Activated naive CD4-positive, alpha-beta T cell treated with anti-CD3 and anti-CD28 coated beads, Interleukin-2, amount 50 U/mL, for 24 hours (primary cell): ENCODE measurements around the gene ITLN2.
"Not testable (repeated sequence)": the region's sequence is repeated elsewhere in the genome, so short reads cannot be mapped to it uniquely, and the experiment has no call there.

ENCODE experiments used
- H3K27ac Mint-ChIP-seq: one replicate; pipeline ENCODE4 v1.8.0; 2021; ENCODE audit warnings: mild to moderate bottlenecking, mixed read lengths
- H3K27me3 Mint-ChIP-seq: one replicate; pipeline ENCODE4 v1.8.0; 2021; ENCODE audit warnings: mixed read lengths
- H3K36me3 Mint-ChIP-seq: one replicate; pipeline ENCODE4 v1.8.0; 2021; ENCODE audit warnings: mixed read lengths
- H3K4me1 Mint-ChIP-seq: one replicate; pipeline ENCODE4 v1.8.0; 2021; ENCODE audit warnings: mixed read lengths
- H3K4me3 Mint-ChIP-seq: one replicate; pipeline ENCODE4 v1.8.0; 2021; ENCODE audit warnings: mild to moderate bottlenecking, mixed read lengths
- H3K9me3 Mint-ChIP-seq: one replicate; pipeline ENCODE4 v1.8.0; 2021; ENCODE audit warnings: mixed read lengths

ITLN2 gene

DNA sequence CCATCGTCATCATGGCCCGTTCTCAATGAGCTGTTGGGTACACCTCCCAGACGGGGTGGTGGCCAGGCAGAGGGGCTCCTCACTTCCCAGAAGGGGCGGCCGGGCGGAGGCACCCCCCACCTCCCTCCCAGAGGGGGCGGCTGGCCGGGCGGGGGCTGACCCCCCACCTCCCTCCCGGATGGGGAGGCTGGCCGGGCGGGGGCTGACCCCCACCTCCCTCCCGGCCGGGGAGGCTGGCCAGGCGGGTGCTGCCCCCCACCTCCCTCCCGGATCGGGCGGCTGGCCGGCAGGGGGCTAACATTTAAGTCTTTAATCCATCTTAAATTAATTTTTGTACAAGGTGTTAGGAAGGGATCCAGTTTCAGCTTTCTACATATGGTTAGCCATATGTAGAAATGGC, 17.9 kb downstream of the ITLN2 start:
- not testable (repeated sequence) for H3K36me3 Mint-ChIP-seq, H3K9me3 Mint-ChIP-seq, H3K4me3 Mint-ChIP-seq, H3K27me3 Mint-ChIP-seq, H3K27ac Mint-ChIP-seq, H3K4me1 Mint-ChIP-seq

DNA sequence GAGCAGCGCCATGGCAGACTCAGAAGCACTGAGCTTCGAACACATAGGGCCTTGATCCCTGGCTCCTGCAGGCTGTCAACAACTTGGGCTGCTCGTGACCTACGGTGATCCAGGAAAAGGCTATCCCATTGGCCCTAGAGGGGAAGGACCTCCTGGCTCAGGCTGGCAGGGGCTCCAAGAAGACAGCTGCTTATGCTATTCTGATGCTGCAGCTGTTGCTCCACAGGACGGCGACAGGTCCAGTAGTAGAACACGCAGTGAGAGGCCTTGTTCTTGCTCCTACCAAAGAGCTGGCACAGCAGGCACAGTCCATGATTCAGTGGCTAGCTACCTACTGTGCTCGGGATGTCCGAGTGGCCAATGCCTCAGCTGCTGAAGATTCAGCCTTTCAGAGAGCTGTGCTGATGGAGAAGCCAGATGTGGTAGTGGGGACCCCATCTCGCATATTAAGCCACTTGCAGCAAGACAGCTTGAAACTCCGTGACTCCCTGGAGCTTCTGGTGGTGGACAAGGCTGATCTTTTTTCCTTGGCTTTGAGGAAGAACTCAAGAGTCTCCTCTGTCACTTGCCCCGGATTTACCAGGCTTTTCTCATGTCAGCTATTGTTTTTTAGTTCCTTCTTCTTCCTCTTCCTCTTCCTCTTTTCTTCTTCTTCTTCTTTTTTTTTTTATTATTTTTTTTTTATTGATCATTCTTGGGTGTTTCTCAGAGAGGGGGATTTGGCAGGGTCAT, 18.9 kb downstream of the ITLN2 start:
- Mint-ChIP-seq H3K36me3 (no peaks in the 10 kb centered on the region), H3K9me3 (no peaks in the 10 kb centered on the region), H3K27me3 (no peaks in the 10 kb centered on the region), H3K4me1 (no peaks in the 10 kb centered on the region), H3K4me3 (no peak overlapping the region), H3K27ac (no peak overlapping the region)

DNA sequence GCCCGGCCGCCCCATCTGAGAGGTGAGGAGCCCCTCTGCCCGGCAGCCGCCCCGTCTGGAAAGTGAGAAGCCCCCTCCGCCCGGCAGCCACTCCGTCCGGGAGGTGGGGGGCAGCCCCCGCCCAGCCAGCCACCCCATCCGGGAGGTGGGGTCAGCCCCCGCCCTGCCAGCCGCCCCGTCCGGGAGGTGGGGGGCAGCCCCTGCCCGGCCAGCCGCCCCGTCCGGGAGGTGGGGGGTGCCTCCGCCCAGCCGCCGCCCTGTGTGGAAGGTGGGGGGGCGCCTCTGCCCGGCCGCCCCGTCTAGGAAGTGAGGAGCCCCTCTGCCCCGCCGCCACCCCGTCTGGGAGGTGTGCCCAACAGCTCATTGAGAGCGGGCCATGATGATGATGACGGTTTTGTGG, 21.3 kb downstream of the ITLN2 start:
- not testable (repeated sequence) for H3K27ac Mint-ChIP-seq

DNA sequence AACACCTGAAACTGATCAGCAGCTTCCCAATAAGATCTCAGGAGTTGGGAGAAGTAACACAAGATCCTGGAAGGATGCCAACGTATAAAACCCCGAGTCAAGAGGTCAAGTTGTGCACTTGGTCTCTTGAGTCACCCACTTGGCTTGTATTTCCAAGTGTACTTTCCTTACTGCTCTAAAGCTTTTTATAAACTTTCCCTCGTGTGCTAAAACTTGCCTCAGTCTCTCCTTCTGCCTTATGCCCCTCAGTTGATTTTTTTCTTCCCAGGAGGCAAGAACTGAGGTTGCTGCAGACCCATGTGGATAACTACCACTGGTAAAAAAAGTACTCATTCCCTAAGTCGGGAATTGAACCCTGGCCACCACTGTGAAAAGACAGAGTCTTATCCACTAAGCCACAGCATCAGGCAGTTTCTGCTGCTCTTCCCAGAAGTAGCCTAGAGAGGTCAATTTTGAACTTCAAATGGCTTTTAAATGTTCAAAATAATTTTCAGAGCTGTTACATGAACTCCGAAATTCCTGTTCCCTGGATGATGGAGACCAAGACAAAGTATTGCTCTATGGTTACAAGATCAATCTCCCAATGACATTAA, 28.9 kb downstream of the ITLN2 start:
- Mint-ChIP-seq H3K4me1 (no peaks in the 10 kb centered on the region), H3K4me3 (no peak overlapping the region), H3K36me3 (peaks cover 2% of the 10 kb centered on the region), H3K9me3 (peaks cover 4% of the 10 kb centered on the region), H3K27me3 (no peaks in the 10 kb centered on the region), H3K27ac (no peak overlapping the region)

More for the DNA sequence above, 21.3 kb downstream of the ITLN2 start:
- H3K4me1 Mint-ChIP-seq, H3K36me3 Mint-ChIP-seq, H3K27me3 Mint-ChIP-seq, H3K9me3 Mint-ChIP-seq, H3K4me3 Mint-ChIP-seq: not testable (repeated sequence)

DNA sequence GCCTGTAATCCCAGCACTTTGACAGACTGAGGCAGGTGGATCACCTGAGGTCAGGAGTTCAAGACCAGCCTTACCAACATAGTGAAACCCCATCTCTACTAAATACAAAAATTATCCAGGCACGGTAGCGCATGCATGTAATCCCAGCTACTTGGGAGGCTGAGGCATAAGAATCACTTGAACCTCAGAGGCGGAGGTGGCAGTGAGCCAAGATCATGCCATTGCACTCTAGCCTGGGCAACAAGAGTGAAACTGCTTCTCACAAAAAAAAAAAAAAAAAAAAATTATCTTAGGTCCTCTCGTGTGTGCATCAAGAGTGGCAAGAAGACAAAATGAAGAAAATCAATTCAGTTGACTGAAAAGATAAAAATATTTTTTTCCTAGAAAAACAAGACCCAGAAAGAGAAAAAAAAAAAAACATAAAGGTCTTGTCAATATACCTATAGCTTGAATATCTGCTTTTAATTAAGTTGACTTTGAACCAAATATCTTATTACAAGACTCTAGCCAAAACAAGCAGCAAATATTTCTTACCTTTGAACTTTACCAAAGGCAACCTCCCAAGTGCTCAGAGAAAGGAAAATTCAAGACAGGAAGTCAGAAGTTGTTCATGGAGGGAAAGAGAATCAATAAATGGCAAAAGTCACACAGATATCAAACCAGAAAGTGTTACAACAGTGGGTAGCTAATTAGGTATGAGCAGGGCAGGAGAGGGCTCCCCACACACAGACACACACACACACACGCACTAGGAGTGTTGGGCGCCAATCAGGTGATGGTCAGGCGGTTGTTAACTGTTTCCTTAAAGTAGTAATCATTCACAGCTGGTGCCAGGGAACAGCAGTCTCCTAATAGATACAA, 29.6 kb downstream of the ITLN2 start:
- Mint-ChIP-seq H3K4me3 (no peak overlapping the region), H3K27me3 (no peaks in the 10 kb centered on the region), H3K4me1 (no peaks in the 10 kb centered on the region), H3K9me3 (peaks cover 4% of the 10 kb centered on the region), H3K36me3 (peaks cover 2% of the 10 kb centered on the region), H3K27ac (peak overlapping the region; percentile 47)

DNA sequence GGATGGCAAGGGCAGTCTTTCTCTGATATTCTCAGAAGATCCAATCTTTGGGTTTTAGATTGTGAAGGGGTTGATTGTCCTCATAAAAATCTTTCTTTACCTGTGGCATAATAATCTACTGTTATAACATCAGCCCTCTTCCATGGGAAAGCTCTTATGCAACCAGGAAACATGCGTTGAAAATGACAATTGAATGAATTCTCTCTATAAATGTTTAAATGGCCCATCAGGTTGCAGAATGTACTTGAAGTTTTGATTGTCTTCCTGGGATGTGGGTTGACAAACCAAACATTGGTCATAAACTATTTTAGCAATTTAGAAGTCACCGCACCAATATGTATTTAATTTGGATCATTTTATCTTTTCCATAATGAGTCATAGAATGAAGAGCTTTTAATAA, 37.9 kb downstream of the ITLN2 start:
- no peak overlapping the region for H3K27ac Mint-ChIP-seq
- H3K4me3 Mint-ChIP-seq = no peak overlapping the region
- no peaks in the 10 kb centered on the region for H3K4me1 Mint-ChIP-seq
- no peaks in the 10 kb centered on the region for H3K27me3 Mint-ChIP-seq
- H3K36me3 Mint-ChIP-seq = no peaks in the 10 kb centered on the region
- no peaks in the 10 kb centered on the region for H3K9me3 Mint-ChIP-seq

DNA sequence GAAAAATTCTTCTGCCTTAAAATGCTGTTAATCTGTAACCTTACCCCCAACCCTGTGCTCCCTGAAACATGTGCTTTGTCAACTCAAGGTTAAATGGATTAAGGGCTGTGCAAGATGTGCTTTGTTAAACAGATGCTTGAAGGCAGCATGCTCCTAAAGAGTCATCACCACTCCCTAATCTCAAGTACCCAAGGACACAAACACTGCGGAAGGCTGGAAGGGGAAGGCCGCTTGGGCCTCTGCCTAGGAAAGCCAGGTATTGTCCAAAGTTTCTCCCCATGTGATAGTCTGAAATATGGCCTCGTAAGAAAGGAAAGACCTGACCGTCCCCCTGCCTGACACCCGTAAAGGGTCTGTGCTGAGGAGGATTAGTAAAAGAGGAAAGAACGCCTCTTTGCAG, 41.4 kb downstream of the ITLN2 start:
- H3K27me3 Mint-ChIP-seq, H3K4me1 Mint-ChIP-seq, H3K36me3 Mint-ChIP-seq, H3K4me3 Mint-ChIP-seq, H3K27ac Mint-ChIP-seq, H3K9me3 Mint-ChIP-seq: not testable (repeated sequence)

DNA sequence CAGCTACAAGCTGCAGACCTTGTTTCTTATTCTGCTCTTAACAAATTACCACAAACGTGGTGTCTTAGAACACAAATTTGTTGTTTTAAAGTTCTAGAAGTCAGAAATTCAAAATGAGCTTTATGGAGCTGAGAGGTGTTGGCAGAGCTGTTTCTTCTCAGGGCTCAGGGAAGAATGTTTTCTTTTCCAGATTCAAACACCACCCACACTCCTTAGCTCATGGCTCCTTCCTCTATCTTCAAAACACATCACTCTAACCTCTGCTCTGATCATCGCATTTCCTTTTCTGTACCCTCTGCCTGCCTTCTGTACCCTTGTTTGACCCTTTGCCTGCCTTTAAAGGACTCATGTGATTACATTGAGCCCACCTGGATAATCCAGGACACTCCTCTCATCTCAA, 42.7 kb downstream of the ITLN2 start:
- no peak overlapping the region for H3K27ac Mint-ChIP-seq
- H3K36me3 Mint-ChIP-seq = no peaks in the 10 kb centered on the region
- no peak overlapping the region for H3K4me3 Mint-ChIP-seq
- no peaks in the 10 kb centered on the region for H3K4me1 Mint-ChIP-seq
- no peaks in the 10 kb centered on the region for H3K27me3 Mint-ChIP-seq
- no peaks in the 10 kb centered on the region for H3K9me3 Mint-ChIP-seq

DNA sequence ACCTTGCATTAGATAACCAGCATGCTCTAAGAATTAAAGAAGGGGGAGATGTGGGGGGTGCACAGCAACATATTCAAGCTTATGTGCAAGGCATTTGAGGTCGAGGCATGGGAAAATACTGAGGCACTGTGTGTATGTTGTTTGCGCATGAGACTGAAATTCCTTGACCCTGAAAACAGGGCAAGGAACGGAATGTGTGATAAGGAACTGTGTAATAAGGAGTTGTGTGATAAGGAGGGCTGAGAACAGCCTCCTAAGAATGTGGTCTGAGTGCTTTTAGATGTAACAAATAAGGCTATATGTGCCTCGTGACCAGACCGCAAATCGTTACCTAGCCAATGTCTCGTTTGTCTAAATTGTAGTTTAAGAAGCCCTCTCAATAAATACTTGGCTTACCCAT, 43.2 kb downstream of the ITLN2 start:
- Mint-ChIP-seq H3K4me1 (no peaks in the 10 kb centered on the region), H3K27me3 (no peaks in the 10 kb centered on the region), H3K36me3 (no peaks in the 10 kb centered on the region), H3K27ac (no peak overlapping the region), H3K9me3 (no peaks in the 10 kb centered on the region), H3K4me3 (no peak overlapping the region)

DNA sequence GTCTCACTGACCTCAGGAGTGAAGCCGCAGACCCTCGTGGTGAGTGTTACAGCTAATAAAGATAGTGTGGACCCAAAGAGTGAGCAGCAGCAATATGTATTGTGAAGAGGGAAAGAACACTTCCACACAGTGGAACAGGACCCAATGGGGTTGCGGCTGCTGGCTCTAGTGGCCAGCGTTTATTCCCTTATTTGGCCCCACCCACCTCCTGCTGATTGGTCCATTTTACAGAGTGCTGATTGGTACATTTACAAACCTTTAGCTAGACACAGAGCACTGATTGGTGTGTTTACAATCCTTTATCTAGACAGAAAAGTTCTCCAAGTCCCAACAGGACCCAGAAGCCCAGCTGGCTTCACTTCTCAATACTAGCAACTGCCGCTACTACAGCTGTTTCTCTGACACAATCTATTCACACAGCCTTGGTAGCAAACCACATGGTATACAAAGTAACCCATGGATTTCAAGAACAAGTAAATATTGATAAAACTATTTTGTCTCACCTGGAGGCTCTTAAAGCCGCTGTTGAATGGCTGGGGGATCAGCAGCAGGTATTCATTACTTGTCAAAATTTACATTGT, 44.3 kb downstream of the ITLN2 start:
- Mint-ChIP-seq H3K4me3 (no peak overlapping the region), H3K36me3 (no peaks in the 10 kb centered on the region), H3K27ac (no peak overlapping the region), H3K27me3 (no peaks in the 10 kb centered on the region), H3K9me3 (no peaks in the 10 kb centered on the region), H3K4me1 (no peaks in the 10 kb centered on the region)

DNA sequence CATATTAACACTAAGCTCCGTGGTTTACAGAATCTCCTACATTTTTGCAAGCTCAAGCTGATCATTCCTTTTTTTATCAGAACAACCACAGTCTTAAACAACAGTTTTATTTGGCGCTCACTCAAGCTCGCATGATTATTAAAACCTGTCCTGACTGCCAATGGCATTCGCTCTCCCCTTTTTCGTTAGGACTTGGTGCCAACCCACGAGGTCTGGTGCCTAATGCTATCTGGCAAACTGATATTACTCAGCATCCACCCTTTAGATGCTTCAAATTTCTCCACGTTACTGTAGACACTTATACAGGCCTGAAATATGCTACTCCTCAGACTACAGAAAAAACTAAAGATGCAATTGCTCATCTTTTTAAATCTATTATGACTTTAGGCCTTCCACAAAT, 46.6 kb downstream of the ITLN2 start:
- Mint-ChIP-seq H3K9me3 (no peaks in the 10 kb centered on the region), H3K4me3 (no peak overlapping the region), H3K27me3 (no peaks in the 10 kb centered on the region), H3K4me1 (no peaks in the 10 kb centered on the region), H3K27ac (no peak overlapping the region), H3K36me3 (no peaks in the 10 kb centered on the region)

DNA sequence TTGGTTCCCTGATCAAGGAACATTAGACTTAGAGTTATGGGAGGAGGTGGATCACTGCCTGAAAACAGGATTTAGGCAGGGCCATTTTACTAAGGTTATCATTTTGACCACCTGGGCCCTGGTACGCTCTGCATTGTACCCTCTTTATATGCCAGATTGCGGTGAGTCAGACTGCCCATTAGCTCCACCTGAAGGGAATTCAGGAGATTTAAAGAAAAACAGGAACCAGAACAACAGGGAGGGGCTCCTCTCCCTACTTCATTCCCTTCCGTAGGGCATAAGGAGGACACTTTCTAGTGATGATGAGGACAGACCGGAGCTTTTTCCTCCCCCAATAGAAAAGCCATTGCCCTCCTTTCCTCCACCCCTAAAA, 49.0 kb downstream of the ITLN2 start:
- Mint-ChIP-seq H3K27ac (no peak overlapping the region), H3K4me1 (no peaks in the 10 kb centered on the region), H3K36me3 (no peaks in the 10 kb centered on the region), H3K27me3 (no peaks in the 10 kb centered on the region), H3K4me3 (no peak overlapping the region), H3K9me3 (no peaks in the 10 kb centered on the region)

DNA sequence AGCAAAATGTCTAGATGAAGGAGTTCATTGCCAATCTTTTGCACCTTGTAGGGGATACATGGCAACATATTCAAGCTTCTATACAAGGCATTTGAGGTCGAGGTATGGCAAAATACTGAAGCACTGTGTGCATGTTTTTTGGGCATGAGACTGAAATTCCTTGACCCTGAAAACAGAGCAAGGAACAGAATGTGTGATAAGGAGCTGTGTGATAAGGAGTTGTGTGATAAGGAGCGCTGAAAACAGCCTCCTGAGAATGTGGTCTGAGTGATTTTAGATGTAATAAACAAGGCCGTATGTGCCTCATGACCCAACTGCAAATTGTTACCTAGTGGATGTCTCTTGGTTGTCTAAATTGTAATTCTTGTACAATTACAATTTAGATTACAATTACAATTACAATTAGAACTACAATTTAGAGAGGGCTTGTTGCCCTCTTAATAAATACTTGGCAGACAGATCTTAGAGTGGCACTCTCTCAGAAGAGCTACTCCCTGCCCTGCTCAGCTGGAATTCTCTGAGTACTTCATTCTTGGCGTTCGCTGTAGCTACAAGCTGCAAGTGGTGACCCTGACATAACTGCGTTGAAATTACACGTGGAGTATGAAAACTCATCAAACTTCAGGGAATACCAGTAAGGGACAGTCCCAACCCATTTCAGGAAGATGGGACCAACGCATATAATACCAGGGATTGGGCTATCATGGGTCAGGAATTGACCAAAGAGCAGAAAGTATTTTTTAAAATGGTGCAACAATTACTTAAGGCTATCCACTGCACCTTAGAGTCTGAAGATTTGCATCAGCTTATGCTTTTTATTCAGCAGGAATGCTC, 49.6 kb downstream of the ITLN2 start:
- Mint-ChIP-seq H3K4me3 (no peak overlapping the region), H3K9me3 (no peaks in the 10 kb centered on the region), H3K4me1 (no peaks in the 10 kb centered on the region), H3K27me3 (no peaks in the 10 kb centered on the region), H3K36me3 (no peaks in the 10 kb centered on the region), H3K27ac (no peak overlapping the region)

DNA sequence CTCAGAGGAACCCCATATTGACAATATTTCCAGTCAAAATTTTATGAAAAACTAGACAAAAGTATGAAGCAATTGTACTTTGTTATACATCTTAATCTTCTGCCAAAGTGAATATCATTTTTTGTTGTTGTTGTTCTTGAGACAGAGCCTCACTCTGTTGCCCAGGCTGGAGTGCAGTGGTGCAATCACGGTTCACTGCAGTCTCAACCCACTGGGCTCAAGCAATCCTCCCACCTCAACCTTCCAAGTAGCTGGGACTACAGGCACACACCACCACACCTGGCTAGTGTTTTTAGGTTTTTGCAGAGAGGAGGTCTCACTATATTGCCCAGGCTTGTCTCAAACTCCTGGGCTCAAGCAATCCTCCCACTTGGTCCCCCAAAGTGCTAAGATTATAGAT, 52.4 kb downstream of the ITLN2 start:
- not testable (repeated sequence) for H3K4me3 Mint-ChIP-seq, H3K27me3 Mint-ChIP-seq, H3K4me1 Mint-ChIP-seq, H3K27ac Mint-ChIP-seq, H3K9me3 Mint-ChIP-seq, H3K36me3 Mint-ChIP-seq

DNA sequence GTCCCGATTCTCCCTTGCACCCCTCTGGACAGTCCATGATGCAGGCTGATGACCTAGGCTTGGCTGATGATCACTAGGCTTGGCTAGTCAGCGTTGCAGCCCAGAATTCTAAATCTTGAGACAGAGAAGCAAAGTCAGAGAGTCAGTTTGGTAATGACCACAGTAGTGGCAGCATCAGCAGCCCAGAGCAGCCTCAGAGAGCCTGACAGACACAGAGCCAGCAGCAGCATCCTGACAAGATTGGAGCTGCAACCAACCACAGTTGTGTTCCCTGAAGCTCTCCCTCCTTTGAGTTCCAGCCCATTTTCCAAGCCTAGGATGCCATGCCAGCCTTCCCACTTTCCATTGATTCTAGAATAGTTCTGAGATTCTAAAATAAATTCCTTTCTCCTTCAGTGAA, 52.8 kb downstream of the ITLN2 start:
- no peaks in the 10 kb centered on the region for H3K36me3 Mint-ChIP-seq
- no peaks in the 10 kb centered on the region for H3K9me3 Mint-ChIP-seq
- H3K27me3 Mint-ChIP-seq = no peaks in the 10 kb centered on the region
- H3K4me3 Mint-ChIP-seq = no peak overlapping the region
- H3K4me1 Mint-ChIP-seq = no peaks in the 10 kb centered on the region
- H3K27ac Mint-ChIP-seq = no peak overlapping the region
